ENCODE measurements around the gene DDX55.

DNA sequence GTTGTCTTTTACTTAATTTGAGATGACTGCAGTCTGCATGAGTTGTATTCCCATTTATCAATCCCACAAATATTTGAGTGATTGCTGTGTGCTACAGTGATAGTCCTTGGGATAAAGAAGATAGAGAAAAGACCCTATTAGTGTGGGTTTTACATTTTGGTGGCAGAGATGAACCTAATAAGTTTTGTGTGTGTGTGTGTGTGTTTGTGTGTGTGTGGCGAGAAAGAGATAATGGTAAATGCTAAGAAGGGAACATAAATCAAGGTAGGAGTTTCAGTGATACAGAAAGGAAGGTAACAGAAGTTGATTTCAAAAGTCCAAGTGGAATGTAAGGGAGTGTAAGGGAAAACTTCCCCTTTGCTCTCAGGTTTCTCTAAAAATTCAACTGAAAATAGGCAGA lies 2.6 kb upstream of the DDX55 start:
- TF ChIP-seq CTCF (IDR thresholded peaks at IDR 0.05; ENCODE audit: borderline replicate concordance, extremely low read depth, low read length, poor library complexity, severe bottlenecking) (no peak), EZH2 (IDR thresholded peaks at IDR 0.05; ENCODE audit: borderline replicate concordance, low read depth, low read length, severe bottlenecking) (no peak)
